GM12878 (cell line): ENCODE data around the gene CST2. TPM values are rescaled to one million over a fixed set of nuclear protein-coding genes. Genes with fewer than 3 reads are reported as not detected.
"Not testable (repeated sequence)": the region's sequence is repeated elsewhere in the genome, so short reads cannot be mapped to it uniquely, and the experiment has no call there.

Source experiments
- ATAC-seq: fragments of 200-7000 bp; cut with Tn5 transposase; 3 replicates; pipeline ENCODE4 v1.9.1; 2020; ENCODE audit warnings: mild to moderate bottlenecking, moderate library complexity
- BruUV-seq: library from RNA; stranded (reverse); fragments of 400-500 nt; replicated peaks from 2 replicates; lab custom pipeline; 2021; lab: Mats Ljungman, UMichigan
- CTCF ChIA-PET: fragments of 300-600 bp; sonication (Branson Sonifier 250); formaldehyde crosslinking; extraction: SDS; loops from one replicate; lab custom pipeline; 2021; ENCODE audit warnings: inconsistent platforms; lab: Yijun Ruan, JAX
- POLR2A ChIA-PET: fragments of 350-600 bp; formaldehyde crosslinking; extraction: SDS; loops from one replicate; lab custom pipeline; 2021; ENCODE audit warnings: inconsistent platforms; lab: Charles Lee
- RAD21 ChIA-PET: fragments of 300-600 bp; sonication (Branson Sonifier 250); formaldehyde crosslinking; loops from one replicate; lab custom pipeline; 2023; ENCODE audit warnings: antibody characterized with exemption; ENCODE audit not compliant: unreplicated experiment; lab: Charles Lee
- SMC1A ChIA-PET: fragments of 300-600 bp; sonication (Branson Sonifier 250); formaldehyde crosslinking; loops from one replicate; lab custom pipeline; 2023; ENCODE audit not compliant: unreplicated experiment, uncharacterized antibody; lab: Charles Lee
- DNase-seq: peaks from one replicate; pipeline ENCODE4 v3.0.0-alpha.2; 2011; ENCODE audit warnings: low read depth, low spot score
- FAIRE-seq: peaks from 3 replicates; lab custom pipeline; 2011; peaks lifted over from hg19 to GRCh38; lab: Jason Lieb, UNC
- H2AFZ ChIP-seq: 2 replicates; pipeline ENCODE4 v1.6.0; 2011; ENCODE audit warnings: low read depth, low read length, control low read depth; ENCODE audit not compliant: control insufficient read depth
- H3K27ac ChIP-seq: 2 replicates; pipeline ENCODE4 v1.5.1; 2011; ENCODE audit warnings: control low read depth; ENCODE audit not compliant: control insufficient read depth, insufficient read depth
- H3K27me3 ChIP-seq, 2 experiments: replicated peaks in 1 of 2; 2 replicates each; pipeline versions ENCODE4 v1.6.0 to v1.6.1; 2011; ENCODE audit warnings: low read length in 1 of 2; ENCODE audit not compliant: control insufficient read depth in 2 of 2, insufficient read depth in 2 of 2
- H3K36me3 ChIP-seq, 2 experiments: 2 replicates each; pipeline ENCODE4 v1.5.1; 2011; ENCODE audit warnings: low read length in 1 of 2; ENCODE audit not compliant: control insufficient read depth in 2 of 2, insufficient read depth in 2 of 2
- H3K4me1 ChIP-seq: 2 replicates; pipeline ENCODE4 v1.6.1; 2011; ENCODE audit warnings: mild to moderate bottlenecking, low read length, moderate library complexity, mixed read lengths; ENCODE audit not compliant: control insufficient read depth, insufficient read depth
- H3K4me2 ChIP-seq: 2 replicates; pipeline ENCODE4 v1.6.0; 2011; ENCODE audit warnings: control low read depth; ENCODE audit not compliant: control insufficient read depth, insufficient read depth
- H3K4me3 ChIP-seq: fragments of 200-600 bp; sonication (generic); 2 replicates; pipeline ENCODE4 v1.5.1; 2016
- H3K79me2 ChIP-seq: 2 replicates; pipeline ENCODE4 v1.6.0; 2011; ENCODE audit warnings: low read length; ENCODE audit not compliant: control insufficient read depth, insufficient read depth
- H3K9ac ChIP-seq: 2 replicates; pipeline ENCODE4 v1.8.0; 2011; ENCODE audit warnings: low read length, control low read depth, mixed read lengths; ENCODE audit not compliant: control insufficient read depth, insufficient read depth
- H3K9me3 ChIP-seq: replicated peaks from 3 replicates; pipeline ENCODE4 v1.5.1; 2011; ENCODE audit warnings: mild to moderate bottlenecking, low read length; ENCODE audit not compliant: control insufficient read depth, insufficient read depth
- H4K20me1 ChIP-seq: 2 replicates; pipeline ENCODE4 v1.6.0; 2011; ENCODE audit not compliant: control insufficient read depth, insufficient read depth
- BRCA1 ChIP-seq: IDR thresholded peaks from 2 replicates; pipeline ENCODE4 v1.6.1; 2011; ENCODE audit warnings: low read depth, low read length, improper control_type of control experiment
- CHD4 ChIP-seq: fragments of 200-600 bp; sonication (generic); IDR thresholded peaks from 2 replicates; pipeline ENCODE4 v1.6.1; 2016; ENCODE audit warnings: mild to moderate bottlenecking
- EGR1 ChIP-seq, 2 experiments: IDR thresholded peaks; 1 replicate in 1 of 2; 2 replicates in 1 of 2; pipeline ENCODE4 v1.6.1; 2011 to 2012; ENCODE audit warnings: low read depth in 2 of 2, low read length in 2 of 2, borderline replicate concordance in 1 of 2, mild to moderate bottlenecking in 1 of 2, moderate library complexity in 1 of 2
- NFXL1 ChIP-seq: fragments of 450-650 bp; IDR thresholded peaks from 2 replicates; pipeline ENCODE4 v1.6.1; 2017; ENCODE audit warnings: antibody characterized with exemption, mild to moderate bottlenecking, borderline replicate concordance
- SMAD1 ChIP-seq: fragments of 450-650 bp; IDR thresholded peaks from 2 replicates; pipeline ENCODE4 v1.6.1; 2018; ENCODE audit warnings: mild to moderate bottlenecking, low read depth; ENCODE audit not compliant: partially characterized antibody
- WGBS: methylation state at CpG from one replicate; pipeline ENCODE4 v1.1.6; 2016; ENCODE audit warnings: low lambda C conversion rate; ENCODE audit not compliant: insufficient replicate concordance, insufficient coverage; ENCODE audit errors: missing lambda C conversion rate; 5-methylcytosine and 5-hydroxymethylcytosine counted together
- in situ Hi-C: fragments of 300-500 bp; cut with MboI; formaldehyde crosslinking; loops from 9 replicates; pipeline ENCODE4 v1.14.3; 2018; ENCODE audit warnings: mixed read lengths
- intact Hi-C: fragments of 100-400 bp; cut with micrococcal nuclease; formaldehyde crosslinking; loops from one replicate; pipeline ENCODE4 v1.14.2; 2022; ENCODE audit not compliant: unreplicated experiment
- polyA plus RNA-seq, 11 experiments: library from polyadenylated mRNA; depleted of rRNA in 4 of 11; unstranded in 6 of 11; stranded (reverse) in 5 of 11; fragments of >200 nt; fragmentation: Nextera tagmentation in 4 of 11; fragmentation: Illumina TruSeq in 1 of 11; extraction: Ambion mirVana in 4 of 11; extraction: Trizol in 1 of 11; gene quantifications; 1 replicate in 1 of 11; 2 replicates in 10 of 11; pipeline versions ENCODE4 v1.2.1 to v1.2.3, GENCODE V29; 2011 to 2016; ENCODE audit warnings: inconsistent platforms in 2 of 11, missing spikeins in 2 of 11, low read depth in 1 of 11
- total RNA-seq, 4 experiments: library from RNA; depleted of rRNA in 3 of 4; stranded (reverse); fragments of >200 nt in 3 of 4; fragmentation: Illumina TruSeq in 1 of 4; extraction: Trizol in 1 of 4; gene quantifications; 2 replicates each; pipeline versions ENCODE4 v1.2.1 to v1.2.3, GENCODE V29; 2013 to 2021

Gene CST2
- total and polyA plus RNA-seq, 10 of the 15 experiments (the other 5 are each of a cell fraction or from before 2014, with no cell fraction given), result not detected

GRCh38 chr20:23835716-23836115 lies 9.2 kb upstream of the CST2 start (continued):
- TF ChIP-seq NFXL1, result no peak
- no peak for TF ChIP-seq SMAD1
- TF ChIP-seq EGR1 (IDR thresholded peaks at IDR 0.05; ENCODE audit: borderline replicate concordance in 1 of 2, low read depth in 2 of 2, low read length in 2 of 2), result no peak

- no peak for ATAC-seq
- FAIRE-seq, result no peak
- CTCF ChIA-PET, result no interaction called here
- no peak for DNase-seq
- H3K4me2 ChIP-seq, result no peak overlapping the region
- 2% methylated on average over 3 of the region's 3 CpGs for WGBS
- no peak overlapping the region for H3K27ac ChIP-seq
- SMC1A ChIA-PET, result no interaction called here
- H3K27me3 ChIP-seq, result no peaks in the 10 kb centered on the region
- no peak overlapping the region for H2AFZ ChIP-seq
- intact Hi-C loops, result no loop called here
- H3K79me2 ChIP-seq, result no peaks in the 10 kb centered on the region
- H3K9ac ChIP-seq, result no peak overlapping the region
- H3K36me3 ChIP-seq, result no peaks in the 10 kb centered on the region
- H3K9me3 ChIP-seq, result no peaks in the 10 kb centered on the region
- H3K4me1 ChIP-seq, result no peaks in the 10 kb centered on the region
- no peaks in the 10 kb centered on the region for H4K20me1 ChIP-seq
- TF ChIP-seq CHD4, result no peak
- TF ChIP-seq BRCA1, result no peak
- RAD21 ChIA-PET, result no interaction called here
- BruUV-seq, result no TSS peak
- no peak overlapping the region for H3K4me3 ChIP-seq
- in situ Hi-C loops, result no loop called here
- POLR2A ChIA-PET, result no interaction called here
Observed at GRCh38 chr20:23832775-23833513, 6.4 kb upstream of the CST2 start.

- WGBS, result 0% methylated on average over 3 of the region's 3 CpGs
- H4K20me1 ChIP-seq, H2AFZ ChIP-seq, H3K36me3 ChIP-seq, H3K4me2 ChIP-seq, BruUV-seq, H3K9ac ChIP-seq, H3K9me3 ChIP-seq, H3K27me3 ChIP-seq, intact Hi-C loops, FAIRE-seq, ATAC-seq, H3K27ac ChIP-seq, POLR2A ChIA-PET, H3K79me2 ChIP-seq, H3K4me3 ChIP-seq, DNase-seq, SMC1A ChIA-PET, RAD21 ChIA-PET, H3K4me1 ChIP-seq, in situ Hi-C loops, CTCF ChIA-PET: not testable (repeated sequence)
Observed at GRCh38 chr20:23831961-23832360, 5.4 kb upstream of the CST2 start.
